ENCODE results near the gene BPHL.
"Not testable (repeated sequence)": the region's sequence is repeated elsewhere in the genome, so short reads cannot be mapped to it uniquely, and the experiment has no call there.

DNA sequence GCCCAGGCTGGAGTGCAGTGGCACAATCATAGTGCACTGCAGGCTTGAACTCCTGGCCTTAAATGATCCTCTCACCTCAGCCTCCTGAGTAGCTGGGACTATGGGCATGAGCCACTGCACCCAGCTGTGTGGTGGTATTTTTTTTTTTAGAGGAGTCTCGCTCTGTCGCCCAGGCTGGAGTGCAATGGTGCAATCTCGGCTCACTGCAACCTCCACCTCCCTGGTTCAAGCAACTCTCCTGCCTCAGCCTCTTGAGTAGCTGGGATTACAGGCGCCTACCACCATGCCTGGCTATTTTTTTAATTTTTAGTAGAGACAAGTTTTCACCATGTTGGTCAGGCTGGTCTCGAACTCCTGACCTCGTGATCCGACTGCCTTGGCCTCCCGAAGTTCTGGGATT, 39.6 kb upstream of the BPHL start:
- TF ChIP-seq, protein P1, sequence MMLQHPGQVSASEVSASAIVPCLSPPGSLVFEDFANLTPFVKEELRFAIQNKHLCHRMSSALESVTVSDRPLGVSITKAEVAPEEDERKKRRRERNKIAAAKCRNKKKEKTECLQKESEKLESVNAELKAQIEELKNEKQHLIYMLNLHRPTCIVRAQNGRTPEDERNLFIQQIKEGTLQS (IDR thresholded peaks at IDR 0.05), result not testable (repeated sequence)
- not testable (repeated sequence) for TF ChIP-seq POLR2A (IDR thresholded peaks at IDR 0.05; ENCODE audit: borderline replicate concordance, extremely low read depth, insufficient read depth, insufficient read length); POLR2AphosphoS5 (IDR thresholded peaks at IDR 0.05; ENCODE audit: low read depth, low read length); SIN3A (IDR thresholded peaks at IDR 0.05; ENCODE audit: low read depth); EZH2phosphoT487 (IDR thresholded peaks at IDR 0.05; ENCODE audit: borderline replicate concordance); EZH2 (IDR thresholded peaks at IDR 0.05); JUND (IDR thresholded peaks at IDR 0.05)
- TF ChIP-seq, protein P2, sequence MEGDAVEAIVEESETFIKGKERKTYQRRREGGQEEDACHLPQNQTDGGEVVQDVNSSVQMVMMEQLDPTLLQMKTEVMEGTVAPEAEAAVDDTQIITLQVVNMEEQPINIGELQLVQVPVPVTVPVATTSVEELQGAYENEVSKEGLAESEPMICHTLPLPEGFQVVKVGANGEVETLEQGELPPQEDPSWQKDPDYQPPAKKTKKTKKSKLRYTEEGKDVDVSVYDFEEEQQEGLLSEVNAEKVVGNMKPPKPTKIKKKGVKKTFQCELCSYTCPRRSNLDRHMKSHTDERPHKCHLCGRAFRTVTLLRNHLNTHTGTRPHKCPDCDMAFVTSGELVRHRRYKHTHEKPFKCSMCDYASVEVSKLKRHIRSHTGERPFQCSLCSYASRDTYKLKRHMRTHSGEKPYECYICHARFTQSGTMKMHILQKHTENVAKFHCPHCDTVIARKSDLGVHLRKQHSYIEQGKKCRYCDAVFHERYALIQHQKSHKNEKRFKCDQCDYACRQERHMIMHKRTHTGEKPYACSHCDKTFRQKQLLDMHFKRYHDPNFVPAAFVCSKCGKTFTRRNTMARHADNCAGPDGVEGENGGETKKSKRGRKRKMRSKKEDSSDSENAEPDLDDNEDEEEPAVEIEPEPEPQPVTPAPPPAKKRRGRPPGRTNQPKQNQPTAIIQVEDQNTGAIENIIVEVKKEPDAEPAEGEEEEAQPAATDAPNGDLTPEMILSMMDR (IDR thresholded peaks at IDR 0.05 in 2 of 3, conservative IDR thresholded peaks at IDR 0.05 in 1 of 3; ENCODE audit: borderline replicate concordance in 1 of 3, insufficient read depth in 1 of 3, low read depth in 2 of 3, low read length in 2 of 3), result not testable (repeated sequence)

Data from HCT116 (cell line).